SHP77 treated with DMSO at 0.1 percent for 48 hours (cell line): ENCODE measurements around the gene LYPLA2.
A peak's percentile ranks its signal among the peaks of the same experiment; 100 is the strongest.
"Not testable (repeated sequence)": the region's sequence is repeated elsewhere in the genome, so short reads cannot be mapped to it uniquely, and the experiment has no call there.

Source experiments
- DNase-seq: peaks from one replicate; lab custom pipeline; 2025; lab: John Stamatoyannopoulos, UW

Gene LYPLA2

GRCh38 chr1:23801338-23801748, 10.4 kb downstream of the LYPLA2 start:
- DNase-seq = no peak

- no peak for DNase-seq
Measured at GRCh38 chr1:23801876-23802275, 10.9 kb downstream of the LYPLA2 start.

GRCh38 chr1:23802809-23803342, 11.9 kb downstream of the LYPLA2 start:
- DNase-seq = not testable (repeated sequence)

DNA sequence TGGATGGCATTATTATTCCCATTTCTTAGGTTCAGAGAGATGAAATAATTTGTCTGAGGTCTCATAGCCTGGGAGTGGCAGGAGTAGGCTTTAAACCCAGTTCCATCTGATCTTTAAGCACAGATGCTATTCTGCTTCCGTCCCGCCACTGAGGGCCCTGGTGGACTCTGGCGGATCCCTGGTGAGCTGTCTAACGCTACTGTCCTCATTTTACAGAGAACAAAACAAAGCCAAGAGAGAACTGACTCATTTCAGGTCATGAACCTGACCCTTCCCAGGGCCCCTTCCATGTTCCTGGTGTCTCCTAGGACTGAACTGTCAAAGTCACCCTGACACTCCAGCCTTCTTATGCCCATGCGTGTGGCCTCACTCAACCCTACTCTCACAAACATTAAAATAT, 12.7 kb downstream of the LYPLA2 start:
- DNase-seq = no peak

DNA sequence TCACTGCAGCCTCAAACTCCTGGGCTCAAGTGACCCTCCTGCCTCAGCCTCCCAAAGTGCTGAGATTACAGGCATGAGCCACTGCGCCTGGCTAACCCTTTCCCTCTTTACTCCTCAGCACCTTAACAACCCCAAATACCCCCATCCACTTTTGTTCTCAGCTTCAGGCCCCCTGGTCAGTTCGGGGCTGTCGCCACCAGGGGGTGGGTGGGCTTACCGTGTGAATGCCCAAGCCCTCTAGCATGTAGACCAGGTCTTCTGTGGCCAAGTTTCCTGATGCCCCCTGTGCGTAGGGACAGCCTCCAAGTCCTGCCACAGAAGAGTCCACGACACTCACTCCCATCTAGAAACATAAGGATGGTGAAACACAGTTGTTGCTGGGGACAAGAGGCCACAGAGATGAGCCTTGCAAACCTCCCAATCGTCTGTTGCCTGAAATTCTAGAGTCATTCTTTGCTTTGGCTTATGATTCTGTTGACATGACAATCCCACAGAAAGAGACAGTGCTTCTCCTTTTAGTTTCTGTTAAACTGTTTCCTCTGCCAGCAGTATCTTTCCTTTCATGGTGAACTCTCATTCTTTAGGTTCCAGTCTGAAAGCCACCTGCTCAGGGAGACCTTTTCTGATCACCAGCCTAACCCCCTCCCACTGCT, 13.4 kb downstream of the LYPLA2 start:
- DNase-seq = no peak

DNA sequence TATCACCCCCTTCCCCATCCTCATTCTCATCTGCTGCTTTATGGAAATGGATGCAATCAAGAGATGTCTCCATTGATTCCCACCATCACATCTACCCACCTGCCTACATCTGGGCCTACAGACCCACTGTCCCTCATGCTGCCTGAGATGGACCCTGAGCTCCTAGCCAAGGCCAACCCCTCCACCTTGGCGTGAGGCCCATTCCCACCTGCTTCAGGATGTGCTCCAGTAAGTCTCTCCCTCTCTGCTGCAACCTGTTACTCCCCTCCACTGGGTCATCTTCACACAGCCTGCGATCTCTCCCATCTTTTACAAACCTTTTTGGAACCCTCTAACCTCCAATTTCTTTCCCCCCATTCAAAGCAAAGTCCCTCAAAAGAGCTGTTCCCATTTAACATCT, 14.1 kb downstream of the LYPLA2 start:
- no peak for DNase-seq

DNA sequence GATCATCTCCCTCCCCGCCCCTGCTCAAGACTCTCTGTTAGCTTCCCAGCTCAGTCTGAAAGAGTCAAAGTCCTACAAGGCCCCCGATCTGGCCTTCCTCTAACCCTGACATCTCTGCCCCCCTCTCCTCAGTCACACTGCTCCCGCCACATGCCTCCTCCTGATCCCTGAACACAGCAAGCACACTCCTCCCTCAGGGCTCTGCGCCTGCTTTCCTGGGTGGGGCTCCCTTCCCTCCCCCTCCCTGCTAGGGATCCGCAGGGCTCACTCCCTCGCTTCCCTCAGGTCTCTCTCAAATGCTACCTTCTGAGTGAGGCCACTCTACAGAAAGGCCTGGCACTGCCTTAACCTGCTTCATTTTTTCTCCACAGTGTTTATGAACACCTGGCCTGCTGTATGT, 15.3 kb downstream of the LYPLA2 start:
- DNase-seq = no peak

DNA sequence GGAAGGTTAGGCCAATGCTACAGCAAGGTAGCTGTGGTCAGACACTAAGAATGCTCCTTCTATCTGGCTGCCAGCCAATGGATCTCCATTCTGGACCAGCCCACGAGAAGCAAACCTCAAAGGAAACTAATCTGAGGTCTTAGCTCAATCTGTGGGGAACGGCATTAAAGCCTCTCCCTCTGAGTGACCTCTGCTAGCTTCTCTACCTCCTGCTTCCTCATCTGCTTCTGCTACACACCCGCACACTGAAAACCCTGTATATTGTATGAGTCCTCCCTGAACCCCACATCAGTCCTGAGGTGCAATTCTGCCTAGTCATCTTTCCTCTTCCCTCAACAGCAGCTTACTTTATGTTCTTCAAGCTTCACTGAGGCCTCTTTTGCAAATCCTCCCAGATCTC, 16.5 kb downstream of the LYPLA2 start:
- DNase-seq = no peak

- peak; percentile 72 for DNase-seq
Measured at GRCh38 chr1:23809751-23810171, 18.8 kb downstream of the LYPLA2 start.

GRCh38 chr1:23810818-23811540, 20.0 kb downstream of the LYPLA2 start:
- DNase-seq = no peak

GRCh38 chr1:23814016-23814415, 23.1 kb downstream of the LYPLA2 start:
- DNase-seq = no peak

DNA sequence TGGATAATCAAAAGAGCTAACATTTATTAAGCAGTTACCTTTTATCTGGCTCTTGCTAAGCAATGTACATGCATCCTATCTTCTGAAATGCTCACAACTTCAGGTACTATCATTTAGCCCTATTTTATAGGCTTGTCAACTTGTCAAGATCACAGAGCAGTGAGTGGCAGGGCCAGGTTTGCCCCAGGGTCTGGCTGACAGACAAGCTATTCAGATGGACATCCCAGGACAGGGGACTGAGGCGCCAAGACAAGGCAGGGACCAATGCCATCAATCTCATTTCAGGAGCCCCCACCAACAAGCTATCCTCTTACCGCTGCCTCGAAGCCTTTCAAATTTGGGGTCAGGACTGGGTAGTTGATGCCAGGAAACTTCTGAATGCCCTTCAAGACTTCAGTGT, 25.4 kb downstream of the LYPLA2 start:
- no peak for DNase-seq

- no peak for DNase-seq
Measured at GRCh38 chr1:23816906-23817305, 26.0 kb downstream of the LYPLA2 start.

DNA sequence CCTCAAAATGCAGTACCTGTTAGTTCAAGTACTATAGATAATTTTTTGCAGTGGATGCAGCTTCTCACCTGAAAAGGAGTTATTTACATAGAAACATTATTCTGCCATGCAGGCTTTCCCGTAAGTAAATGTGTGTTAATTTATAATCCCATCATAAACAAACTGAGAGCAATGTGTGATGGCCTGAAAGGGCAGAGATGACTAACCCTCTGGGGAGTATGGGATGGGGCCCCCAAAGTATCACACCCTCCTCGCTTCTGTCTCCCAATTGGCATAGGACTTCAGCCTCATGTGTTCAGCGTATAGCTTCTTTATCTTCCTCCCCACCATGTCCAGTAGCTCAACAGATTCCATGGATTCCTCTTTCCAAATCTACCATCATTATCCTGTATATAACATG, 26.7 kb downstream of the LYPLA2 start:
- DNase-seq = no peak

DNA sequence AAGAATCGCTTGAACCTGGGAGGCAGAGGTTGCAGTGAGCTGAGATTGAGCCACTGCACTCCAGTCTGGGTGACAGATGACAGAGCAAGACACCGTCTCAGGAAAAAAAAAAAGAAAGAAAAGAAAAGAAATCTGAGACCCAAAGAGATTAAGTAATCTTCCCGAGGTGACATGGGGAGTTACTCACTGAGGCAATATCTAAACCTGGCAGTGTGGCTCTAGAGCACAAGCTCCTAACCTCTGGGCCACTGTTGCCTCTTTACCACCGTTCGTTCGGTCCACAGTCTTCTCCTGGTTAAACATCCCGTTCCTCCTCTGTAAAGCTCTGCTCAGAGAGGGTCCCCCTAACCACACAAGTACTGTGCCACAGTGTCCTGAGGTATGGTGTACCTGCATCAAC, 32.8 kb downstream of the LYPLA2 start:
- no peak for DNase-seq

- no peak for DNase-seq
Measured at GRCh38 chr1:23824711-23825075, 33.7 kb downstream of the LYPLA2 start.

DNA sequence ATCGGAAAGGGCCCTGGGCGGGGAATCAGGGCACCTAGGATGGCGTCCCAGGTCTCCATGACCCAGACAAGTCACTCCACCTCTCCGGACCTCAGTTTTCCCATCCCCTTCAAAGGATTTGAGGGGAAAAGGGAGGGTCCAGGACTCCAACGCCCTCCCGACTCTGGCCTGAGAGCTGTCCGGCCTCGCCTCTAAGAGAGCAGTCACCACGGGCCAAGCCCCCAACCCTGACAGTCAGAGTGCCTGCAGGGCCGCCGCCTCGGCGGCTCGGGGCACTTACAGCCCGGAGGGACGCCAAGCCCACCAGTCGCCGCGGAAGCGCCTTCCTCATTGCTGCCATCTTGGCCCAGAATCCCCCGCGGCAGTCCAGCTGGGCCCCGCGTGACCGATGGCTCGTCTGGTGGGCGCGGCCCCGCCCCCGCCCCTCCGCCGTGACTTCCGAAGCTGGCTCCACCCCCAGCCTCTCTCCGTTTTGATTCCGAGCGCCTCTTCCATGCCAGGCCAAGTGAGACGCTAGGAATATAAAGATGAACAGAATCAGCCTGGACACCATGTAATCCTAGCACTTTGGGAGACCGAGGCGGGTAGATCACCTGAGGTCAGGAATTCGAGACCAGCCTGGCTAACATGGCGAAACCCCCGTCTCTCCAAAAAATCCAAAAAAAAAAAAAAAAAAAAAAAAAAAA, 34.3 kb downstream of the LYPLA2 start, which contains the start of gene HMGCL:
TSS of gene HMGCL (minus strand) at position 354 of the 686 bp plus-strand sequence. CDS start at position 340, 14 bp downstream.
- peak; percentile 49 for DNase-seq

GRCh38 chr1:23825762-23826522, 35.0 kb downstream of the LYPLA2 start:
- DNase-seq = no peak

DNA sequence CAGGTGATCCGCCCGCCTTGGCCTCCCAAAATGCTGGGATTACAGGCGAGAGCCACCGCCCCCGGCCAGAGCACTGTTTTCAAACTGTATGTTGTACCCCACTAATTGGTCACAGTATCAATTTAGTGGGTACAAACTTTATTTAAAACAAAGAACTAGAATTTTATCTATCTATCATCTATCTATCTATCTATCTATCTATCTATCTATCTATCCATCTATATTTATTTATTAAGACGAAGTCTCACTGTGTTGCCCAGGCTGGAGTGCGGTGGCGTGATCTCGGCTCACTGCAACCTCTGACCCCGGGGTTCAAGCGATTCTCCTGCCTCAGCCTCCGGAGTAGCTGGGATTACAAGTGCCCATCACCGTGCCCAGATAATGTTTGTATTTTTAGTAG, 35.6 kb downstream of the LYPLA2 start:
- not testable (repeated sequence) for DNase-seq

- no peak for DNase-seq
Measured at GRCh38 chr1:23827717-23828116, 36.8 kb downstream of the LYPLA2 start.

- DNase-seq = not testable (repeated sequence)
Measured at GRCh38 chr1:23834156-23834555, 43.2 kb downstream of the LYPLA2 start.

DNA sequence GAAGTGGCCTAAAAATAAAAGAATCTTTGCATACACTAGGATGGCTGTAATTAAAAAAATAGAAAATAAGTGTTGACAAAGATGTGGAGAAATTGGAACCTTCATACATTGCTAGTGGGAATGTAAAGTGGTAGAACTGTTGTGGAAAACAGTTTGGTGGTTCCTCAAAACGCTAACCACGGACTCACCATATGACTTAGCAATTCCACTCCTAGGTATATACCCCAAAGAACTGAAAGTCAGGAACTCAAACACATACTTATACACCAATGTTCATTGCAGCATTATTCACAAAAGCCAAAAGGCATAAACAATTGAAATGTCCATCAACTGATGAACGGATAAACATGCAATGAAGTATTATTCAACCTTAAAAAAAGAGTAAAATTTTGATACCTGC, 45.1 kb downstream of the LYPLA2 start:
- DNase-seq = no peak
